Suprapubic skin (tissue), 3 donors: ENCODE data around the gene KRT6C.

Experiments used
- CTCF ChIP-seq, 2 donors: fragments of 200-600 bp in 1 of 2; fragments of 450-650 bp in 1 of 2; sonication (generic) in 1 of 2; IDR thresholded peaks; one replicate each; pipeline ENCODE4 v1.5.1; 2016 to 2019; ENCODE audit warnings: antibody characterized with exemption in 2 of 2, mild to moderate bottlenecking in 1 of 2, moderate library complexity in 1 of 2
- POLR2A ChIP-seq, 2 donors: fragments of 450-650 bp; IDR thresholded peaks; one replicate each; pipeline ENCODE4 v1.6.1; 2017; ENCODE audit warnings: antibody characterized with exemption in 2 of 2, mild to moderate bottlenecking in 2 of 2, moderate library complexity in 2 of 2

- TF ChIP-seq POLR2A (IDR thresholded peaks at IDR 0.05) (no peak), CTCF (IDR thresholded peaks at IDR 0.05) (no peak)
Observed at GRCh38 chr12:52452101-52452500, 21.5 kb downstream of the KRT6C start, which contains the start of gene KRT6B.
